RKO (cell line): ENCODE data around the gene EEFSEC.

Source experiments
- DNase-seq: peaks from one replicate; pipeline ENCODE4 v3.0.0-alpha.2; 2016; ENCODE audit warnings: low spot score

Gene EEFSEC

DNA sequence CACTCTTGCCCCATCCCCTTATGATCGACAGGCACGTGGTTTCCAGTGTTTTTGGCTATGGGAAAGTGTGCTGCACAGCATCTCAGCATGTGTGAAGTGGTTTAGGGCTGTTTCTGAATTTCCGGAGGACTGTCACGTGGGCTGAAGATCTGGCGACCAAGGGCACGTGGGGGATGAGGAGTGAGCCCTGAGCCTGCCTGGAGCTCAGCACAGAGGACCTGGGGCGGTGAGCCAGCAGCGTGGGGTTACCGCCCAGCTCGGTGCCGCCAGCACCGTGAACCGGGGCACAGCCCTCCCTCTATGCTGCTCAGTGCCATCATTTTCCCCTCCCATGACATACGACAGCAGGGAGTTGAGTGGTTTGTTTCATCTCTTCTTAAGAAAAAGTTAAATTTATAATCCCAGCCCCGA lies 163.2 kb downstream of the EEFSEC start:
- DNase-seq: no peak

DNA sequence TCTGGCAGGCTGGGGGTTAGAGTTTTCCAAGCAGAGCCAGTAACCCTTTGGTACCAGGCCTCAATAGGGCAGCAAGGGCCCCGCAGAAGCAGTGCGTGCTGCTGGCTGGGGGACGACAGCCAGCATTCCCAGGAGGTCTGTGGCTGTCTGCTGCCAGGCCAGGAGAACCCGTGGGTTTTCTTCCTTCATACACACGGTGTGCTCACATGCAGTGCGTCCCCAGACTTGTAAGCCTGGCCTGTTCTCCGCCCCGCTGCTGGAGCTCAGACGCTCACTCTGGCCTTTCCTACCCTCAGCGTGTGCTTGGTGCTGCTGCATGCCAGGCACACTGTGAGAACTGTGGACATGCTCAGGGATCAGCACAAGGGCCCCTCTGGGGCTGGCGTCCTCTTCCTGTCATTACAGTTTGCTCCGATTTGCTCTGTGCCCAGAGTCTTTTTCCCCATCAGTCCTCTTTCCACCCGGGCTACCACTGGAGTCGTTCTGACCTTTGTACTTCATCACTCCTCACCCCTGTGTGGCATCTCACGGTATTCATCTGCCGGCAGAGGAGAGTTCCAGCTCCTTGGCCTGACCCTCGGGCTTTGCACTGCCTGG lies 163.9 kb downstream of the EEFSEC start:
- no peak for DNase-seq

DNA sequence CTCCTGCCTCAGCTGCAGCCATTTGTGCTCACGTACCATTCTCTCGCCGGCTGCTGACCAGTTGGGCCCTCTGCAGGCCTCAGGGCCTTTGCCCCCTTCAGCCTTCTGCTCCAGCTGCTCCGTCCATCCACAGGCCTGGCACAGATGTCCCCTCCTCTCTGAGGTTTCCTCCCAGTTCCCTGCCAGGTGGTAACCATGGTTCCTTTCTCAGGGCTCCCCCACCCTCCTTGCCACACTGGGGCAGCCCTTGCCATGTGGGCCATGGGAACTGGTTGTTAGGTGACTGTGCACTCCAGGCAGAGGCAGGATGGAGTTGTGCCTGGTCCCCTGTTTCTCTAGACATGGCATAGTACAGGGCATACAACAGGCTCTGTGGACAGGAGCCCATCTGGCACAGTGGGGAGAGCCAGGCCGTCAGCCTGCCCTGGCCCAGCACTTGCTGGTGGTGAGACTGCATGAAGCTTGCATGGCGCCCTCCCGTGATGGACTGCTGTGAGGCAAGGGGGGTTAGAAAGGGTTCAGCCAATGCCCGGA lies 164.5 kb downstream of the EEFSEC start:
- no peak for DNase-seq

DNA sequence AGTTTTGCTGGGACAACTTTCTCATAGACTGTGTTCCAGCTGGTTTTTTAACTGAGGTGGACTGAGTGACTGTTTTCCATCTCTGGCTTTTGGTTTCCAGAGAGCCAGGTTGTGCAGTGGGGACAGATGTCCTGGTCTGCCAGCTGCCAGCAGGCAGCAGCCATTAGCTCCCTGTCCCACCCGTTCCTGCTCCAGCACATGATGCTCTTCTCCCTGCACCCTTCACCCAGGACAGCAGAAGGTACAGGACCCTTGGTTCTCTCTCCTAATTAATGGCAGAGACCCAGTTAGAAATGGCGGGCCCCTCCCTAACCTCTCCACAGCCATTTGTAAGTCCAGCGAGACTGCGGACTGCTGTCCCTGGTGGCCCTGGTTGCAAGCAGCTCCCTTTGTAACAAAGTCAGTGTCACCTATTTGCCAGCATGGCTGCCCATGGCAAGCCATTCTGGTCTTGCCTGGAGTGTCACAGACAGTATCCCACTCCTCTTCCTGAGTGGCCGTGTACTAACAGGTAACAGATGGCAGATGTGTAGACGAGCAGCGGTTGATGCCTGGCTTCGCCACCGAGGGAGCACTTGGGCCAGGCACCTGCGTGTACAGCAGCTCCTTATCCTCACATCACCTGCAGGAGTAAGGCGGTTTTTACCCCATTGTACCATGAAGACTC lies 165.1 kb downstream of the EEFSEC start:
- no peak for DNase-seq

DNA sequence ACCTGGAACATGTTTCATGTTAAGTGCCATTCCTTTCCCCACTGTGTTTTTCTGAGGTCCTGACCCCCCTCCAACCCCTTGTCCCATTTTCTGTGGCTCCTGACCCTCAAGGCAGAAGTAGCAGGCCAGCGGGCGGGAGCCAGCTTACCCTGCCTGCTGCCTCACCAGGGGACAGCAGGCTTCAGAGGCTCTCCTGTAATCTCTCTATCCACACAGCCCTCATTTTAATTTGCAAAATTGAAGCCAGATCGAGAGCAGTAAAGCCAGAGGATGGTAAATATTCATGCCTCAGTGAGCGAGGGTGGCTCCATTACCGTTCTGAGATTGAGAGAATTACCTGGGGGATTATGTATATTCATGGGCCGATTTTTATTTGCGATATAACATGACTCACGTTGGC lies 165.8 kb downstream of the EEFSEC start:
- no peak for DNase-seq

DNA sequence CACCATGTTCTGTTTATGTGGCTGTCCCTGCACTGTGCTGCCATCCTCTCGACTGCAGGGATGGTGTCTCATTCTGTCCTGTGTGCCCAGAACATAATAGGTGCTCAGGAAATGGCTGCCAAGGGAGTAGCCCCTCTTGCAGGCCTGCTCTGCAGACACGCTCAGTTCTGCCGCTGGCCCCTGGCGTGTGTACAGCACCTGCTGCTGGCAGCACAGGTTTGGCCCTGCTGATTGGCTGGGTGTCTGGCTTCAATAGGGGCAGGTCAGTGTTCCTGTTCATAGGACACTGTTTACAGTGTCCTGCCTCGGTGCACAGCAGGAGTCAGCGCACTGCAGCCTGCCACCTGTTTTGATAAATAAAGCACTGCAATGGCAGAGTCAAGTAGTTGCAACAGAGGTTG lies 166.5 kb downstream of the EEFSEC start:
- no peak for DNase-seq

DNA sequence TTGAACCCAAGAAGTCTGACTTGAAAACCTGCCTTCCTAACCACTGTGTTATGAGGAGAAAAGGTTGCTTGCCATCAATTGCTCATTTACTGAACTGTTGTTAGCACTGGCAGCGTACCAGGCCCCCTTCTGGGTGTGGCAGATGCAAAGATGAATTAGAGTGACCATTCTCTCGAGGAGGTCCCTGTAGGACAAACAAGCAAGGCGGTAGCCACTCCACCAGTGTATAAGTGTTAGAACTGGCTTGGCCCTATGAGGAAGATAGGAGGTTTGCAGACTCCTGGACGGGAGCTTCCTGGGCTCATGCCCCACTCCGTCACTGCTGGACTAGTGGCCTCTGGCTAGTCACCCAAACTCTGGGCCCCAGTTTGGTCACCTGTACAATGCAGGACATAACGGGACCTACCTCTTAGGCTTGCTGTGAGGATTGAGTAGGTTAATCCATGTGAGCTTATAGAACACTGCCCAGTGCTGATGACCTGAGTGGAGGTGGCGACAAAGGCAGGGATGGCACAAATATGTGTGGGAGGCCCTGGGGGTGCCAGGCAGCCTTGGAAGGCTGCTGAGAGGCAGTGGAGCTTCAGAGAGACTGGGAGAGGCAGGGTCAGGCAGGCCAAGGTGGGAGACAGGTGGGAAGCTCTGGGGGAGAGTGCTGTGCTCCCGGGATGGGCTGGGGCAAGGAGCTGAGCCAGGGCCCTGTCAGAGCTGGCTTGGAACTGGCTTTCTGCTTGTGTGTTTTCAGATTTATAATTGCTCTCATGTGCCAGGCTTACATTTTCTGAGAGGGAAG lies 167.5 kb downstream of the EEFSEC start:
- no peak for DNase-seq

DNA sequence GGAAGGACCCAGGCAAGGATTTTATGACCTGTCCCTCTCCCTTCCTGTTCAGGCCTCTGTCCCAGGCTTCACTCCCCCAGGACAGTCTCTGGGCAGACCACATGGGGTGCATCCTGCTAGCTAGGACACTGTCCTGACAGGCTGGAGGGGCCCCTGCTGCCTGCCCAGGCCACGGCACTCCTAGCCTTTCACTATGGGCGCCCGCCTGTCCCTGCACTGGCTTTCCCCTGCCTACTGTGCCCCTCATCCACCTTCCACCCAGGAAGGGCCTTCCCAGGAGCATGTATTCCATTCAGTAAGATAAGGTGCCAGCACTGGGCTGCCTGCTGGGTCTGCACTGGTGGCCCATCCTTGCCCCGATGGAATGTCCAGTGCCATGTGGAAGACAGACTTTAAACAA lies 168.1 kb downstream of the EEFSEC start:
- DNase-seq: no peak

DNA sequence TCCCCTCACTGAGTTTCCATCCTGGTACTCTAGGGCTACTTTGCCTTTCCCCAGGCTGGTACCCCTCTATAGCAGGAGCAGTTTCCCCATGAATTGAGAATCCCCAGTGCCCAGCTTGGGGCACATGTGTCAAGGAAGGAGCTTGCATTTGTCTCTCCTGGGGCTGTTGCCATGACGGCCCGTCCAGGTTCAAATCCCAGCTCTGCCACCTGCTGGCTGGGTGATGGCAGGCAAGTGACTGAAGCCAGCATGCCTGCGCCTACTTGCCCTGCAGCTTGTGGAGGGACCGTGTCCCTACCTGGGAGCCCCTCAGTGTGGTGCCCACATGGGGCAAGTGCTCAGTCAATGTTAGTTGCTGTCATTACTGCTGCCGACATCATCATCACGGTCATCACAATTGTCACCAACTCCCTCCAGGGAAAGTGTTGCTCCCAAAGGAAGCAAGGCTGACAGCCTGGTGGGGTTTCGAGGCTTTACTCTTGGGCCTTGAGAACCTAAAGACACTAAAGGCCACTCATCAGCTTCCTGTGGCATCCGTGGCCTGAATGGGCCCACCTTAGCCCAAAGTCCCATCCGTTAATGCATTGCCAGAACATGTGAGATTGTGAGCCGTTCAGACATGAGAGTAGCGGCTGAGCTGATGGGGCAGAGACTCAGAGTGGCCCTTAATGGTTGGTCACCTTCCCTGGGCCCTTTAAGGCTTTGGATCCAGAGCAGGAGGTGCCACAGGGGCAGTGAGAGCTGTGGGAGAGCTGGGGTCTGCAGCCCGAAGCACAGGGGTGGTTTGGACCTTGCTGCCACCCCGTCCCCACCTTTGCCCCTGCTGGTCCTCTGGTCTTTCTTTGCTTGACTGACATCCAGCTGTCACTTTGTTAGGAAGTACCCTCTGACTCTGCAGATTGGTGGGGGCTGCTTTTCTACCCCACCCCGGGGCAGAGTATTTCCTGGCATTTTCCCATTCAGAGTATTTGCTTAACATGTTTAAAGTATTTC lies 169.0 kb downstream of the EEFSEC start:
- DNase-seq: no peak

DNA sequence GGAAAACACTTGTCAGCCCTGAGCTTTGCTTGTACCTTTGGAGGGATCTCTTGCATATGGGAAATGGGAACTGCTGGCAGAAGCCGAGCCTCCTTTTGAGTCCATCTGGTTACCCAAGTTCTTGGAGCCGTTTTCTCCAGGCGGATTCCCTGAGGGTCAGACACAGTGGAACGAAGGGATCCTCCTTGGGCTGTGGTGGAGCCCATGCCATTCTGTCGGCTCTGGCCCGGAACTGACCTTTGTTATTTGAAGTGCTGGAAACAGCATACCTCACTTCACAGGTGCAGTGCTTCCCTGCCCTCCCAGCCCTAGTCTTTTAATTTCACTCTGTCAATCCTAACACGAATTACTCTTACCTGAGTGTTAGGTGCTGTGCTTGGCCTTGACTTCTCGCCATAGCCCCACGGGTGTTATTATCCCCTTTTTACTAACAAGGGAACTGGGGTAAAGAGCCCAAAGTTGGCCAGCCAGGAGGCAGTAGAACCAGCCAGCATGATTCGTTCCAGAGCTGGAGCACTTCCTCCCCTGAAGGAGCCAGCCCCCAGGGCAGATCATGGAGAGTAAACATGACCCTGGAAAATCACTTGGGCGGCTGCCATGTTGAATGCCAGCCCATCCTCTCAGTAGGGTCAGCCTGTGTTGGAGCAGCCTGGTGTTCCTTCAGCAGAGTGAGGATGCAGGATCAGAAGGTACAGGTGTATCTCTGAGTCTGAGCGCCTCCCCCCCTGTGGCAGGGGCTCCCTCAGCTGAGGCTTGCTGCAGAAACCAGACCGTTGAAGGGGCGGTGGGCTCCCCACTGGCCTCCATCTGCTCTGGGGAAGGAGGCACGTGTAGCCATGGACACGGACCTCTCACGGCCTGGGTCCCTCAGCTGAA lies 170.2 kb downstream of the EEFSEC start:
- no peak for DNase-seq

DNA sequence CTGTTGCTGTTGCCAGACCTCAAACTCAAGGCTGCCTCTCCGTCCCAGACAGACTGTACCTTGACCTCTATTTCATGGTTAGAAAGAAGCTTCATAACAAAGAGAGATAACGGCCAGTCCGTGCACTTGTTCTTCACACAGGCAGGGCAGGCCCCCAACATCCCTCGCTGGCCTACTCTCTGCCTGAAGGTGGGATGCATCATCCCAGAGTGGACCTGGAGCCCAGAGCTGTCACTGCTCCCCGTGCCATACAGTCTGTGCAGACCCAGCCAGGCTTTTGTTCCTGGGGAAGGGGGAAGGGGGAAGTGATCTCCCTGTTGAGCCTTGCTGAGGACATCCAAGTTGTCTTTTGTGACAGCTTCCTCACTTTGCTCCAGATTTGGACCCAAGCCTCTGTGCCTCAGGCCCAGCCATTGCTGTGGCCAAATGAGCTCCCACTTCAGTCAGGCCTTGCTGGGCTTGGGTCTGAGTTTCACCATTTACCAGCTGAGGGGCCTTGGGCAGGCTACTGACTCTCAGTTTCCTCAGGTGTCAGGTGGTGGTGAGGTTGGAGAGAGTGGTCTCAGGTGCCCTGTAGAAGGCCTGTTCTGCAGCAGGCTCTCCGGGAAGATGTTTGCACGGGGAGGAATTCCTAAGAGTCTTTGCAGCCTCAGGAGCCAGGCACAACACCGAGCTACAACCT lies 171.8 kb downstream of the EEFSEC start:
- no peak for DNase-seq

DNA sequence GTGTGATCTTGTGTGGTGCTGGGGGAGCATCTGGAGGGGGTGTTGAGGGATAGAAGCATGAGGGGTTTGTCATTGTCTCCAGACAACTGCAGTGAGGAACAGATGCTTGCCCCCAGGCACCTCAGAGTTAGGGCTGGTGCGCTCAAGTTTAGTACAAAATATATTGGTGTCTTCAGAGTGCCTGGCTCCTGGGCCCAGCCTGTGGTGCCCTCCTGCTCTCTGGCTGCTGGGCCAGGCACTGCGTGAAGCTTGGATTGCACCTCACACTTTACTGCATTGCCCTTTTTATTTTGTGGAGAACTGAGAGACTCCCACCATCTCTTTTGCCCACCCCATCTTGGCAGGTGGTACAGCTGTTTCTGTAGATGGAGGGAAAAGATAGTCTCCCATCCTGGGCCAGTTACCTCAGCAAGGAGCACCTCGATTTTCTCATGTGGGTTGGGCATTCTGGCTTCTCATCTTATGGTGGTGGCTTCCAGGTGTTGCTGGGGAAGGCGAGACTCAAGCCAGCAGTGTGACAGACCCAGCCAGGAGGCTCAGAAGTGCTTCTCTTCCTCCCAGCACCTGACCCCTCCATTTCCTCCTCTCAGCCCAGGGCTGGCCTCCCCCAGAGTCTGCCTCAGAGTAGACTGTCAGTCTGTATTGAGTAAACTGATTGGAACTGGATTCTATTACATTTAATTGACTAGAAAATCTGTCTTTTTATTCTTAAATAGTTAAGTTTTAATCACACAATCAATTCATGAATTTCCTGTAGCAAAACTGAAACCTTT lies 173.0 kb downstream of the EEFSEC start:
- no peak for DNase-seq

DNA sequence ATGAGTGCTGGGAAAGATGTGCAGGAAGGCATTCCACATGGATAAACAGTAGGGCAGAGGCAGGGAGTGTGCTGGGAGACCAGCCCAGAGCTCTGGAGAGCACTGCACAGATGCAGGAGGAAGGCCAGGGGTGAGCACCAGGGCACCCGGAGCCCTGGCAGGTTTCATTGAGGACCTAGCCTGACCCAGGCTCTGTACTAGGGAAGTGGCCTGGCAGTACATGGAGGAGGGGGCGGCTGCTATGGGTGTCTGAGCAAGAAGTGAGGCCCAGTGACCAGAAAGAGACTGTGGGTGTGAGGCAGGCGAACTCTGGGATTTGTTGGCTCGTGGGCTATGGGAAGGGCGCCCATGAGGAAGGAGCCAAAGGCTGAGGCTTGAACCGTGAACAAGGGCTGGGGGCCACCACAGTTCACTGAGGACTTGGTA lies 174.3 kb downstream of the EEFSEC start:
- no peak for DNase-seq

DNA sequence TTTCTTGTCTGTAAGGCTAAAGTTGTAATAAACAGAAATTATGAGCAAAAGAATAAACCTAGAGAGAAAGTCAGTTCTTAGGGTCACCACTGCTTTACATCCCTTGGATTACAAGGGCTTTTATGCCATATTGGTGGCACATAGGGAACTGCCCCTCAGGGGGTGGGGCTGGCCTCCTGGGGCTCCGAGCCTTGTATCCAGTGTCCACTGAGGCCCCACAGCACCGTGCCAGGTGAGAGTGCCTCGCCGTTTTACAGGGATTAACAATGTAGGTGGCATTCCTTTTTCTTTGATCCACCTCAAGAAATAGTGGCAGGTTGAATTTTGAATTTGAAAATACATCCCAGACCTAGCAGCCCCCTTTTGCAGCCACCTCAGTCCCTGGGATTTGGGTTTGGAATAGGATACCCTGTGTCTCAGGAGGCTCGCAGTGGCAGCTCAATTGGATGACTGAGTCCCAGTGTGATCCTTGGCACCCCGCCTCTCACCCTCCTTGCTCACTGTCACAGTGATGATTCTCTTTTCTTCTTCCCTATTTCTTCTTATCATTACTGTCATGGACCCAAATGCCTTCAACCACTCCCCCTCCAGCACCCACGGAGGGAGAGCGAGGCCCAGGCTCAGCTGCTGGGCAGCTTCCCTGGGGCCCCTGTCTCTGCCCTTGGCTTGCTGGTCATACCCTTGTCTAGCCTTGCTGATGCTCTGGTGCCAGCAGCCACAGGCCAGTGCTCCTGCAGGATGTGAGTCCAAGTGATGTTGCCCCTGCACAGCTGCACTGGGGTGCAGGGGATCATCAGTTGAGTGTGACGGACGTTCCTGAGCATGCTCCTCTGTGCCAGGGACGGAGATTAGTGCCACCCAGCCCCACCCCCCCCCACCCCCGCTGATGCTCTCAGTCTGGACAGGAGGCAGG lies 175.5 kb downstream of the EEFSEC start:
- DNase-seq: no peak

DNA sequence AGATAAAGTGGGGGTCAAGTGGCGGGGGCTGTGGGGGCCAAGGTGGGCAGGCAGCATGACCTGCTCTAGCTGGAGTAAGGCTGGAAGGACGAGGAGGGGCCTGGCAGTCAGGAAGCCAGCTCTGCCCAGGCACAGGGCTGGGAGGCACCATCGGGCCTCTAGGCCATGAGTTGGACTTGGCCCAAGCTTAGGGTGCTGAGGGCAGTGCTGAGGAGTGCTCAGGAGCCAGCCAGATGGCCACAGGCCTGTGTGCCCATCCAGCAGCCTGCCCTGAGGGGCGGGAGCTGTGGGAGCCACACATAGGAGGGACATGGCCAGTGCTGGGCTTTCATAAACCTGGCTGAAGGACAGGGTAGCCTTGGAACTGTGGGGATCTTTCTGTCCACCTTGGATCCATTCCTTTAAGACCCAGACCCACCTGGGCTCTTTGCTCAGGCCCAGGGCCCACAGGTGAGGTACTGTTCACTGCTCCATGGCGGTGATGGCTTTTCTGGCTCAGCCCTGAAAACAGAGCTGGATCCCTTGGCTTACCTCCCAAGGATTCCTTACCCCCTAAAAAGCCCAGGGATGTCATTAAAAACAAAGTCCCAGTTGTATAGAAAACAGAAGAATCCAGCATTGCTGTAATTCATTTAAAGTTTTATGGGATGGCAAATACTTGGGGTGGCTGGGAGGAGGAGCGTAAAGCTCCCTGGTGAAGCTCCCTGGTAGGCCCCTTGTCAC lies 176.4 kb downstream of the EEFSEC start:
- no peak for DNase-seq

DNA sequence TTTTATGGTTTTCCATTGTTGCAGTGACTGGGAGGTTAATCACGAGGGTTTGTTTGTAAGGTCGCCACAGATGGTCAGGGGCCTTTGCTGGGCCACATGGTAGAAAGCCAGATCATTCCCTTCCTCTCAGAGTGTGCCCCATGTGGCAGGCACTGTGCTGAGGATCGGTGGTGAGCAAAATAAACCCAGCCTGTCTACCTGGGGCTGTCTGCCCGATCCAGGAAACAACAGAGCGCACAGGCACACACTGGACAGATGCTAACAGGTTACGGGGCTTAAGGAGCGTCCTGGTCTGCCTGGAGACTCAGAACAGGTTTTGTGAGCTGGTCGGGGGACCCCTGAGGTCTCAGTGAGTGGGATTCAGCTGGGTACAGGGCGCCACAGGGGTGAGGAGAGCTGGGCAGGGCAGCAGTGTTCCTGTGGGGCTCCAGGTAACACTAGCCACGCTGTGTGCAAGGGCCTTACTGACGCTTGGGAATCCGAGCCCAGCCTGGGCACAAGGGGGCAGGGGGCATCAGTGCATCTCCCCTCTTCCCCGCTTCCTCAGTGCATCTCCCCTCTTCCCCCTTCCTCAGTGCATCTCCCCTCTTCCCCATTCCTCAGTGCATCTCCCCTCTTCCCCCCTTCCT lies 177.0 kb downstream of the EEFSEC start:
- DNase-seq: no peak

DNA sequence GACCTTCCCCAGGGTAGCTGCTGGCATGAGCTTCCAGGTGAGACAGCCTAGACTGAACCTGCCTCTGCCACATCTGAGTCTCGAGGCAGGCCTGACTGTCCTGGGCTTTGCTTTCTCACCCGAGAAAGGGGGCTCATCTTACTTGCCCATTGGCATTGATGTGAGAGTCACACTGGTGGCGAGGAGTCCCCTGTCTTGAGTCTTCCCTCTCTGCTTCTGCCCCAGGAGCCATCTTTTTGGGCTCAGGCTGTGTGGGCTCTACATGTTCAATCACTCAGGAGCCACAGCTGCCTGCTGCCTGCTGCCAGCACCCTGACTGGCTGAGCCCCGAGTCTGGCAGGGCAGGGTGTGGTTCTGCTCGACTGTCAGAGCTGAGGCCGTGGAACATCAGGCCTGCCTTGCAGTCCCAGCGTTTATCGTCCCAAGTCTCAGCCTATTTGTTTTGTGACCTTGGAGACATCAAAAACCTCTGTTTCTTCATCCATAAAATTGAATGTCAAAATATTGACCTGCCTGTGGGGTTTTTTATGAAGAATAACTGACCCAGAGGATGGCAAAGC lies 180.9 kb downstream of the EEFSEC start:
- DNase-seq: no peak
